CD4-positive, alpha-beta T cell (primary cell): ENCODE results near the gene KIF21B. TPM values are rescaled to one million over a fixed set of nuclear protein-coding genes. Genes with fewer than 3 reads are reported as not detected.

ENCODE experiments used
- ATAC-seq: fragments of 200-7000 bp; cut with Tn5 transposase; one replicate; pipeline ENCODE4 v1.10.0; 2022; ENCODE audit warnings: mild to moderate bottlenecking; ENCODE audit not compliant: poor library complexity
- CTCF ChIA-PET: fragments of 350-600 bp; sonication (Branson Sonifier 250); formaldehyde crosslinking; loops from one replicate; lab custom pipeline; 2021; ENCODE audit warnings: antibody characterized with exemption, inconsistent platforms; lab: Charles Lee
- POLR2A ChIA-PET: fragments of 350-600 bp; sonication (Branson Sonifier 250); formaldehyde crosslinking; loops from one replicate; lab custom pipeline; 2021; ENCODE audit warnings: antibody characterized with exemption, inconsistent platforms; lab: Charles Lee
- DNase-seq, 14 experiments: peaks; one replicate each; pipeline ENCODE4 v3.0.0-alpha.2; 2013 to 2020; ENCODE audit warnings: mixed read lengths in 2 of 14
- H3K27ac ChIP-seq, 2 donors: one replicate each; pipeline versions ENCODE4 v1.5.1 to v1.7.0; 2013; ENCODE audit warnings: low read length in 2 of 2, low read depth in 1 of 2, mild to moderate bottlenecking in 1 of 2
- H3K27me3 ChIP-seq, 2 experiments: 1 replicate in 1 of 2; 2 replicates in 1 of 2; pipeline versions ENCODE4 v1.6.1 to v1.7.0; 2013; ENCODE audit warnings: low read length in 2 of 2, control low read depth in 1 of 2, mild to moderate bottlenecking in 1 of 2, moderate library complexity in 1 of 2; ENCODE audit not compliant: insufficient read depth in 2 of 2, control insufficient read depth in 1 of 2
- H3K36me3 ChIP-seq: one replicate; pipeline ENCODE4 v1.6.1; 2013; ENCODE audit warnings: low read length, control low read depth; ENCODE audit not compliant: insufficient read depth
- H3K4me1 ChIP-seq: one replicate; pipeline ENCODE4 v1.6.1; 2013; ENCODE audit warnings: low read length, control low read depth; ENCODE audit not compliant: insufficient read depth
- H3K4me3 ChIP-seq: one replicate; pipeline ENCODE4 v1.5.1; 2013; ENCODE audit warnings: mild to moderate bottlenecking, low read length, moderate library complexity
- H3K9me3 ChIP-seq, 2 experiments: 1 replicate in 1 of 2; 2 replicates in 1 of 2; pipeline versions ENCODE4 v1.6.1 to v1.7.0; 2013; ENCODE audit warnings: low read length in 2 of 2, mild to moderate bottlenecking in 2 of 2, control low read depth in 1 of 2, moderate library complexity in 1 of 2; ENCODE audit not compliant: control insufficient read depth in 1 of 2, insufficient read depth in 1 of 2
- H3K27ac Mint-ChIP-seq: one replicate; pipeline ENCODE4 v1.8.0; 2020; ENCODE audit warnings: mixed read lengths
- H3K27me3 Mint-ChIP-seq: one replicate; pipeline ENCODE4 v1.8.0; 2021; ENCODE audit warnings: mixed read lengths
- H3K36me3 Mint-ChIP-seq: one replicate; pipeline ENCODE4 v1.8.0; 2021; ENCODE audit warnings: low read depth, mixed read lengths
- H3K4me1 Mint-ChIP-seq: one replicate; pipeline ENCODE4 v1.8.0; 2021; ENCODE audit warnings: low read depth, mixed read lengths
- H3K4me3 Mint-ChIP-seq: one replicate; pipeline ENCODE4 v1.8.0; 2020; ENCODE audit warnings: mild to moderate bottlenecking, mixed read lengths
- H3K9me3 Mint-ChIP-seq: one replicate; pipeline ENCODE4 v1.8.0; 2020; ENCODE audit warnings: mixed read lengths
- intact Hi-C, 2 experiments: fragments of 100-400 bp; cut with DNase I in 1 of 2; cut with micrococcal nuclease in 1 of 2; formaldehyde crosslinking; loops; one replicate each; pipeline versions ENCODE4 v1.15.1 to v1.9.0; 2023 to 2025; cut with DNase I, micrococcal nuclease
- total RNA-seq, 174 experiments: library from RNA in 2 of 174; stranded (reverse) in 2 of 174; gene quantifications; one replicate each; pipeline ENCODE4 v1.2.3 and lab custom pipeline; 2021 to 2026
- TF ChIP-seq, protein P1 (sequence below): fragments of 200-600 bp; IDR thresholded peaks from one replicate; pipeline ENCODE4 v1.8.0; 2022; ENCODE audit warnings: antibody characterized with exemption, mild to moderate bottlenecking

The KIF21B gene
- total RNA-seq, 2 experiments from 2014 or later: 64.5 to 65.4 TPM

DNA sequence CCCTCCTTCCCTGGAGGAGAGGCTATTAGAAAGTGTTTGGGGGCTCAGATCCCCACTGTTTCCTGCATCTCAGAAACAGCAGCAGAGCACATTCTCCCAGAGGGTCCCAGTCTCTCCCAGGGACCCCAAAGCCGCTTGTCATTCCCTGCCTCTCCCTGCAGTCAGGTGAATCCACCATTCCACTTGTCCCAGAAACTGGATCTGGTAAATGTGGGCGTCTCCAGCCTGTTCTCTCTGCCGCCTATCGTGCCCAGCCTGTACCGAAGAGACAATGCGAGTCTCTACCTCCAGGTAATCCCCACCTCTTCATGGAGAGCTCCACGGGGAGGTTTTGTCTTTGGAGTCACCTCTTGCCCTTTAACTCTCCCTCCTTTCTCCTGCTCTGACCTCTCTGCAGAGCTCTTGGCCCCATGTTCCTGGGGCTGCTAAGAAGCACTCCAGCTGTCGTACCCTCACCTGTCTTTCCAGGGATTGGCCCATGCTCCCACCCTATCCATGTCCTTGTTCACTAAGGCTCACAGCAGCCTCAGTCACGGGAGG, 101.9 kb downstream of the KIF21B start:
- DNase-seq: no peak
- POLR2A ChIA-PET: no interaction called here
- Mint-ChIP-seq H3K27ac (no peak overlapping the region), H3K4me3 (no peak overlapping the region), H3K9me3 (no peaks in the 10 kb centered on the region), H3K4me1 (peaks cover 4% of the 10 kb centered on the region), H3K27me3 (no peaks in the 10 kb centered on the region), H3K36me3 (no peaks in the 10 kb centered on the region)
- ATAC-seq: no peak
- no peaks in the 10 kb centered on the region for H3K27me3 ChIP-seq
- no peak overlapping the region for H3K27ac ChIP-seq
- CTCF ChIA-PET: no interaction called here
- H3K36me3 ChIP-seq: no peaks in the 10 kb centered on the region
- intact Hi-C loops: no loop called here
- TF ChIP-seq, protein P1, sequence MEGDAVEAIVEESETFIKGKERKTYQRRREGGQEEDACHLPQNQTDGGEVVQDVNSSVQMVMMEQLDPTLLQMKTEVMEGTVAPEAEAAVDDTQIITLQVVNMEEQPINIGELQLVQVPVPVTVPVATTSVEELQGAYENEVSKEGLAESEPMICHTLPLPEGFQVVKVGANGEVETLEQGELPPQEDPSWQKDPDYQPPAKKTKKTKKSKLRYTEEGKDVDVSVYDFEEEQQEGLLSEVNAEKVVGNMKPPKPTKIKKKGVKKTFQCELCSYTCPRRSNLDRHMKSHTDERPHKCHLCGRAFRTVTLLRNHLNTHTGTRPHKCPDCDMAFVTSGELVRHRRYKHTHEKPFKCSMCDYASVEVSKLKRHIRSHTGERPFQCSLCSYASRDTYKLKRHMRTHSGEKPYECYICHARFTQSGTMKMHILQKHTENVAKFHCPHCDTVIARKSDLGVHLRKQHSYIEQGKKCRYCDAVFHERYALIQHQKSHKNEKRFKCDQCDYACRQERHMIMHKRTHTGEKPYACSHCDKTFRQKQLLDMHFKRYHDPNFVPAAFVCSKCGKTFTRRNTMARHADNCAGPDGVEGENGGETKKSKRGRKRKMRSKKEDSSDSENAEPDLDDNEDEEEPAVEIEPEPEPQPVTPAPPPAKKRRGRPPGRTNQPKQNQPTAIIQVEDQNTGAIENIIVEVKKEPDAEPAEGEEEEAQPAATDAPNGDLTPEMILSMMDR: no peak
- no peaks in the 10 kb centered on the region for H3K4me1 ChIP-seq
- no peaks in the 10 kb centered on the region for H3K9me3 ChIP-seq
- H3K4me3 ChIP-seq: no peak overlapping the region

Other genes with a start within 250 kb of the KIF21B start
- 1 to 10 TPM; 2.7 to 3.3 TPM for gene GPR25, start 150.7 kb downstream of the KIF21B start, total RNA-seq
- gene INAVA, start 128.8 kb downstream of the KIF21B start, total RNA-seq: under 1 TPM in 1 of 2 experiments, not detected in 1; 0.22 TPM
- gene CACNA1S, start 88.7 kb upstream of the KIF21B start, total RNA-seq: not detected
- under 1 TPM; 0.49 to 0.50 TPM for gene ASCL5, start 103.5 kb upstream of the KIF21B start, total RNA-seq
- gene TMEM9, start 130.8 kb upstream of the KIF21B start, total RNA-seq: 10 to 100 TPM; 15.7 to 16.5 TPM
- not detected for gene IGFN1, start 167.1 kb upstream of the KIF21B start, total RNA-seq